ENCODE results near the gene NAPB. TPM values are rescaled to one million over a fixed set of nuclear protein-coding genes. Genes with fewer than 3 reads are reported as not detected.

Gene NAPB
- total RNA-seq, 1 donor from 2014 or later, result 7.5 TPM

GRCh38 chr20:23341073-23341472, 80.2 kb downstream of the NAPB start:
- Mint-ChIP-seq H3K4me3 (ENCODE audit: unreplicated experiment) (no peak overlapping the region), H3K27ac (ENCODE audit: unreplicated experiment) (no peak overlapping the region), H3K36me3 (ENCODE audit: low read depth) (no peaks in the 10 kb centered on the region), H3K9me3 (ENCODE audit: low read depth) (no peaks in the 10 kb centered on the region), H3K4me1 (ENCODE audit: low read depth) (no peaks in the 10 kb centered on the region), H3K27me3 (ENCODE audit: low read depth) (no peaks in the 10 kb centered on the region)
- no peak for DNase-seq (ENCODE audit: low spot score)
- no peak for TF ChIP-seq CTCF (IDR thresholded peaks at IDR 0.05)

- no peaks in the 10 kb centered on the region for H3K36me3 Mint-ChIP-seq (ENCODE audit: low read depth)
- no peaks in the 10 kb centered on the region for H3K9me3 Mint-ChIP-seq (ENCODE audit: low read depth)
- no peak overlapping the region for H3K4me3 Mint-ChIP-seq (ENCODE audit: unreplicated experiment)
- no peaks in the 10 kb centered on the region for H3K4me1 Mint-ChIP-seq (ENCODE audit: low read depth)
- H3K27ac Mint-ChIP-seq (ENCODE audit: unreplicated experiment), result no peak overlapping the region
- no peaks in the 10 kb centered on the region for H3K27me3 Mint-ChIP-seq (ENCODE audit: low read depth)
- TF ChIP-seq CTCF (IDR thresholded peaks at IDR 0.05), result peak; percentile 93
- DNase-seq (ENCODE audit: low spot score), result no peak
These were observed 80.8 kb downstream of the NAPB start for GRCh38 chr20:23340524-23340923.

GRCh38 chr20:23339986-23340385, 81.3 kb downstream of the NAPB start:
- Mint-ChIP-seq H3K4me1 (ENCODE audit: low read depth) (no peaks in the 10 kb centered on the region), H3K9me3 (ENCODE audit: low read depth) (no peaks in the 10 kb centered on the region), H3K27me3 (ENCODE audit: low read depth) (no peaks in the 10 kb centered on the region), H3K4me3 (ENCODE audit: unreplicated experiment) (no peak overlapping the region), H3K36me3 (ENCODE audit: low read depth) (no peaks in the 10 kb centered on the region), H3K27ac (ENCODE audit: unreplicated experiment) (no peak overlapping the region)
- no peak for DNase-seq (ENCODE audit: low spot score)
- no peak for TF ChIP-seq CTCF (IDR thresholded peaks at IDR 0.05)

GRCh38 chr20:23337312-23337711, 84.0 kb downstream of the NAPB start:
- Mint-ChIP-seq H3K36me3 (ENCODE audit: low read depth) (no peaks in the 10 kb centered on the region), H3K4me3 (ENCODE audit: unreplicated experiment) (no peak overlapping the region), H3K9me3 (ENCODE audit: low read depth) (no peaks in the 10 kb centered on the region), H3K27me3 (ENCODE audit: low read depth) (no peaks in the 10 kb centered on the region), H3K27ac (ENCODE audit: unreplicated experiment) (no peak overlapping the region), H3K4me1 (ENCODE audit: low read depth) (no peaks in the 10 kb centered on the region)
- no peak for DNase-seq (ENCODE audit: low spot score)
- TF ChIP-seq CTCF (IDR thresholded peaks at IDR 0.05), result no peak

GRCh38 chr20:23336476-23336875, 84.8 kb downstream of the NAPB start:
- no peak for DNase-seq (ENCODE audit: low spot score)
- TF ChIP-seq CTCF (IDR thresholded peaks at IDR 0.05), result no peak
- Mint-ChIP-seq H3K4me1 (ENCODE audit: low read depth) (no peaks in the 10 kb centered on the region), H3K4me3 (ENCODE audit: unreplicated experiment) (no peak overlapping the region), H3K27ac (ENCODE audit: unreplicated experiment) (no peak overlapping the region), H3K27me3 (ENCODE audit: low read depth) (no peaks in the 10 kb centered on the region), H3K36me3 (ENCODE audit: low read depth) (no peaks in the 10 kb centered on the region), H3K9me3 (ENCODE audit: low read depth) (no peaks in the 10 kb centered on the region)

All from chondrocyte (in vitro differentiated cells).